ENCODE data around the gene PALM.
A peak's percentile ranks its signal among the peaks of the same experiment; 100 is the strongest.
"Not testable (repeated sequence)": the region's sequence is repeated elsewhere in the genome, so short reads cannot be mapped to it uniquely, and the experiment has no call there.

Gene PALM

DNA sequence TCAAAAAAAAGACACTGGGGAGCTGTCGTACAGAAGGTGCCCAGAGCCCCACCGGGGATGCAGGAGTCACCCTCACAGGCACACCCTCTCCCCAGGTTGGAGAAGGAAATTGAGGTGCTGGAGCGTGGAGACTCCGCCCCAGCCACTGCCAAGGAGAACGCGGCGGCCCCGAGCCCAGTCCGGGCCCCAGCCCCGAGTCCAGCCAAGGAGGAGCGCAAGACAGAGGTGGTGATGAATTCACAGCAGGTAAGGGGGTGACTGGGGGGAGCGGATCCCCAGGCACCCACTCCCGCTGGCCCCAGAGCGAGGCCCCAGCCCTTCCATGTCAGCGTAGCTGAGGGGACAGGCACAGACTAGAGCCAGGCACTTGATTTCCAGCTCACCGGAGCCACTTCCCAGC is 22.3 kb downstream of the PALM start:
- FAIRE-seq (no peak), DNase-seq (ENCODE audit: insufficient read length) (no peak)
- no peak for TF ChIP-seq POLR2A (IDR thresholded peaks at IDR 0.05; ENCODE audit: low read depth, low read length)
- no peak for TF ChIP-seq TAF1 (IDR thresholded peaks at IDR 0.05; ENCODE audit: borderline replicate concordance, low read depth, low read length)
- TF ChIP-seq POLR2AphosphoS5 (IDR thresholded peaks at IDR 0.05; ENCODE audit: low read depth, low read length) = no peak

DNA sequence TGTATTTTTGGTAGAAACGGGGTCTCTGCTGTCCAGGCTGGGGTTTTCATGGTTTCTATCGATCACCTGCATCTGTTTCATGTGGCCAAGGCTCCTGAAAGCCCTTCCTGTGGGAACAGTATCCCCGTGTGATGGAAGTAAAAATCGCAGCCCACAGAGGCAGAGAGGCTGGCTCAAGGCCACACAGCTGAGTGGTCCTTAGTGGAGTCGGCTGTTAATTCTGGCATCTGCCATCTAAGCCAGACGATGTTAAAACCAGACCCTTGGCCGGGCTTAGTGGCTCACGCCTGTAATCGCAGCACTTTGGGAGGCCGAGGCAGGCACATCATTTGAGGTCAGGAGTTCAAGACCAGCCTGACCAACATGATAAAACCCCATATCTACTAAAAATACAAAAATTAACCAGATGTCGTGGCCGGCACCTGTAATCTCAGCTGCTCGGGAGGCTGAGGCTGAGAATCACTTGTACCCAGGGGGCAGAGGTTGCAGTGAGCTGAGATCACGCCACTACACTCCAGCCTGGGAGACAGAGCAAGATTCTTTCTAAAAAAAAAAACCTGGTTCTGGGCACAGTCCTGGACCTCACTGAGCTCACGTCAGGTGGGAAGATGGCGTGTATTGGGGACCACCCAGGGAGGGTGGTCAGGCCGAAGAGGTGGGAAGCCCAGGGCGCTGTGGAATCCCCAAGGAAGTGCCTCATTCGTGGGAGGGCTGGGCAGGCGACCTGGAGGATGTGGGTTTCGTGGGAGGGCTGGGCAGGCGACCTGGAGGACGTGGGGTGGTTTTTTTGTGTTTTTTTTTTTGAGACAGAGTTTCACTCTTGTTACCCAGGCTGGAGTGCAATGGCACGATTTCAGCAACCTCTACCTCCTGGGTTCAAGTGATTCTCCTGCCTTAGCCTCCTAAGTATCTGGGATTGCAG is 23.7 kb downstream of the PALM start:
- no peak for TF ChIP-seq TAF1 (IDR thresholded peaks at IDR 0.05; ENCODE audit: borderline replicate concordance, low read depth, low read length)
- no peak for TF ChIP-seq POLR2AphosphoS5 (IDR thresholded peaks at IDR 0.05; ENCODE audit: low read depth, low read length)
- no peak for TF ChIP-seq POLR2A (IDR thresholded peaks at IDR 0.05; ENCODE audit: low read depth, low read length)
- FAIRE-seq = peak; percentile 24

DNA sequence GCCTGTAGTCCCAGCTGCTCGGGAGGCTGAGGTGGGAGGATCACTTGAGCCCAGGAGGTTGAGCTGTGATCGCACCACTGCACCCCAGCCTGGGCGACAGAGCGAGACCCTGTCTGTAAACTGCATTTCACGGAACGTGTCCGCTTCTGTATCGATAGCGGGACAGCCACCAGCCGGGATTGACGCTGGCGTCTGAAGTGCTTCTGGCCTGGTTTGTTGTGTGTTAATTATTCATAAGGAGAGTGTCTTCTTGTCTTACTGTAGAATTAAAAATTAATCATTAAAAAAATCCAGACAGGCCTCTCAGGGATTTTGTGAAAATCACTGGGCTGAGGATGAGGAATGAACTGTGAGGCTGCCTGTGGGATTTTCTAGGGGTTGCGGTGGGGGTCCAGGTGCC is 26.0 kb downstream of the PALM start:
- TF ChIP-seq POLR2A (IDR thresholded peaks at IDR 0.05; ENCODE audit: low read depth, low read length) (no peak), POLR2AphosphoS5 (IDR thresholded peaks at IDR 0.05; ENCODE audit: low read depth, low read length) (no peak), TAF1 (IDR thresholded peaks at IDR 0.05; ENCODE audit: borderline replicate concordance, low read depth, low read length) (no peak)
- DNase-seq (ENCODE audit: insufficient read length) (no peak), FAIRE-seq (no peak)

More for the DNA sequence above, 23.7 kb downstream of the PALM start:
- no peak for DNase-seq (ENCODE audit: insufficient read length)

DNA sequence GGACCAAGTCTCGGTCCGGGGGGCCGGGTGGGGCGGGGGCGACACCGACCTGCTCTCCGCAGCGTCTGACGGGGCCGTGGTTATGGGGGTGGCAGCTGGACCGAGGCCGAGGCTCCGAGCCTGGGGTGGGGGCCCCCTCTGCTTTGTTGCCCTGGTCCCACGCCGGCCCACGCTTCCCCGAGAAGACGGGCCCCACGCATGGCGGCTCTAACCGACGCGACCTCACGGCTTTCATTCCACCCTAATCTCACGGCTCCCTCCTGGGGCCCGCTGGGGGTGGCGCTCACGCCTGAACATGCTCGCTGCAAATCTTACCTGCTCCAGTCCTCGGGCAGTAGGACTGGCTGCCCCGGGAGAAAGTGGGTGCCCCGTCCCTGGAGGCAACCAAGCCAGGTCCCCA is 27.4 kb downstream of the PALM start:
- no peak for DNase-seq (ENCODE audit: insufficient read length)
- TF ChIP-seq TAF1 (IDR thresholded peaks at IDR 0.05; ENCODE audit: borderline replicate concordance, low read depth, low read length) (no peak), POLR2AphosphoS5 (IDR thresholded peaks at IDR 0.05; ENCODE audit: low read depth, low read length) (no peak), POLR2A (IDR thresholded peaks at IDR 0.05; ENCODE audit: low read depth, low read length) (no peak)
- no peak for FAIRE-seq

DNA sequence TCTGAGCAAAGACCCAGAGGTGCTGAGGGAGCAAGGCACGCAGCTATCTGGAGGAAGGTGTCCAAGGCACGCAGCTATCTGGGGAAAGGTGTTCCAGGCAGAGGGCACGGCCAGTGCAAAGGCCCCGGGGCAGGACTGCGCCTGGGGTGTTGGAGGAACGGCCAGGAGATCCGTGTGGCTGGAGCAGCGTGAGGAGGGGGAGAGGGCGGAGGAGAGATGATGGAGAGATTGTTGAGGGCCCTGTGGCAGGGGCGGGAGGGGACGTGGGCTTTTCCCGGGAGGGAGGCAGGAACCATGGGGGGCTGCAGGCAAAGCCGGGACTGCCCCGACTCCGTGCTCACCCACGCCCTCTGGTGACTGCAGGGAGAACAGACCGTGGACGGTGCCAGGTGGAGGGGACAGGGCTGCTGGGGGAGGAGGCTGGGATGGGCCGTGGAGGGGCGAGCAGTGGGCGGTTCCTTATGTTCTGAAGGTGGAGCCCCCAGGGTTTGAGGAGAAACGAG is 28.9 kb downstream of the PALM start:
- DNase-seq (ENCODE audit: insufficient read length) = peak; percentile 82
- TF ChIP-seq POLR2A (IDR thresholded peaks at IDR 0.05; ENCODE audit: low read depth, low read length) = no peak
- no peak for TF ChIP-seq POLR2AphosphoS5 (IDR thresholded peaks at IDR 0.05; ENCODE audit: low read depth, low read length)
- TF ChIP-seq TAF1 (IDR thresholded peaks at IDR 0.05; ENCODE audit: borderline replicate concordance, low read depth, low read length) = no peak
- no peak for FAIRE-seq

DNA sequence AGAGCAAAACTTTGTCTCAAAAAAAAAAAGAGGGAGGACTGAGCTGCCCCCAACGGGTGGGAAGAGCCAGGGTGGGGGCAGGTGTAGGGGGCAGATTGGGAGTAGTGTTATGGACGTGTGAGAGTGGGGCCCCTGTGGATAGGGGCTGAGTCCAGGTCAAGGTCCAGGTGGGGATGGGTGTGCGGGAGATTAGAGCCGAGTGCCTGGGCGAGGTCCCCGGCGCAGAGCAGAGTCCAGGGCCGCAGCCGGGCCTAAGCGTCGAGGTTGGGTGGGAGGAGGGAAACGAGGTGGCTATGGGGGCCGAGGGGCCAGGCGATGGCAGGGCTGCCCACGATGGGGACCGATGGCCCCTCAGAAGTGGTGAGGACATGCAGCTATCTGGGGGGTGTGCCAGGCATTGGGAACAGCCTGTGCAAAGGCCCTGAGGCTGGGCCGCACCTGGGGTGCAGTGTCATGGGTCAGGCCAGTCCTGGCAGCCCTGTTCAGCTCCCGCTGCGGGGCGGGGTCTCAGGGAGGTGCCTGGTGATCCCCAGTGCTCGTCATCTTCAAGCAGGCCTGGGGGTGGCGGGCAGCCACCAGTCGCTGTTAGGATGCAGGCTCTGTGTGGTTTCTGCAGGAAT is 29.9 kb downstream of the PALM start:
- no peak for TF ChIP-seq POLR2AphosphoS5 (IDR thresholded peaks at IDR 0.05; ENCODE audit: low read depth, low read length)
- no peak for TF ChIP-seq TAF1 (IDR thresholded peaks at IDR 0.05; ENCODE audit: borderline replicate concordance, low read depth, low read length)
- TF ChIP-seq POLR2A (IDR thresholded peaks at IDR 0.05; ENCODE audit: low read depth, low read length) = no peak
- FAIRE-seq = no peak
- no peak for DNase-seq (ENCODE audit: insufficient read length)

DNA sequence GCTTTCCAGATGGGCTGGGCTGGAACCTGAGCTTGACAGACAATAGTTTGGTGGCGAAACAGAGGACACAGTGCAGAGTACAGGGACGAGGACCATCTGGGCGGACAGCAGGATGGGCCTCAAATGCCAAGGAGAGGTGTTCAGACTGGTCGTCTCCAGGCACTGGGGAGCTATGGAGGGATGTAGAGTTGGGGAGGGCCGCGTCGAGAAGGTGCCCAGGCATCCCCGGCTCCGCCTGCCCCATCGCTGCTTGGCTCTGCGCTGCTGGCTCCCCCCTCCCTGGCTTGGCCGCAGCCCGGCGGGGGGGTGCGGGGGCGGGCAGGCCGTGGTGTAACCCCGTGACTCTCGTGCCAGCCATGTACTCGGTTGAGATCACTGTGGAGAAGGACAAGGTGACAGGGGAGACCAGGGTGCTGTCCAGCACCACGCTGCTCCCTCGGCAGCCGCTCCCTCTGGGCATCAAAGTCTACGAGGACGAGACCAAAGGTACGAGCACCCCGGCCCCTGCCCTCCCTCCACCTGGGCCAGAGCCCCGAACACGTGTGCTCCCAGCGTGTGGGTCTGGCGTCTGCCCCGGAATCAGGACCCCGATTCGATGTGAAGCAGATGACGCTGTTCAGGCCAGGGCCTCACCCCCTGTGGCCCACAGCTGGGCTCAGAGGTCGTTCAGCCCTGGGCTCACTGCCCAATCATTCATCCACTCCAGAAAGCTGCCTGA is 31.4 kb downstream of the PALM start:
- TF ChIP-seq TAF1 (IDR thresholded peaks at IDR 0.05; ENCODE audit: borderline replicate concordance, low read depth, low read length) = no peak
- TF ChIP-seq POLR2A (IDR thresholded peaks at IDR 0.05; ENCODE audit: low read depth, low read length) = no peak
- TF ChIP-seq POLR2AphosphoS5 (IDR thresholded peaks at IDR 0.05; ENCODE audit: low read depth, low read length) = no peak
- no peak for FAIRE-seq

DNA sequence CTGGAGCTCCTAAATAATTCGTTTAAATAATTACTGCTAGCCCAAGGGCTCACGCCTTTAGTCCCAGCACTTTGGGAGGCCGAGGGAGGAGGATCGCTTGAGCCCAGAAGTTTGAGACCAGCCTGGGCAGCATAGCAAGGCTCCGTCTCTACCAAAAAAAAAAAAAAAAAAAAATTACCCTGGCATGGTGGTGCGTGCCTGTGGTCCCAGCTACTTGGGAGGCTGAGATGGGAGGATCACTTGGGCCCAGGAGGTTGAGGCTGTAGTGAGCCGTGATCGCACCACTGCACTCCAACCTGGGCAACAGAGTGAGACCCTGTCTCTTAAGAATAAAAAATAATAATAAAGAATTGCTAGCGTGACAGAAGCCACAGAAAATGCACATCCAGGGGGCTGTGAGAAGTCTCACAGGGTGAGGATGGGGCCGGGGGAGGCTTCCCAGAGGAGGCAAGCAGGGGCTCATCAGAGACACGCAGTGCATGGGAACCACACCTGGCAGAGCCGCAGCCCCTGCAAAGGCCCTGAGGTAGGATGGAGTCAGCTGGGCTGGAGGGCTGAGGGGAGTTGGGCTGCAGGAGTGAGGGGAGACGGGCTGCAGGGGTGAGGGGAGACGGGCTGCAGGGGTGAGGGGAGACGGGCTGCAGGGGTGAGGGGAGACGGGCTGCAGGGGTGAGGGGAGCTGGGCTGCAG is 32.2 kb downstream of the PALM start:
- FAIRE-seq; DNase-seq (ENCODE audit: insufficient read length): not testable (repeated sequence)

More for the DNA sequence above, 31.4 kb downstream of the PALM start:
- no peak for DNase-seq (ENCODE audit: insufficient read length)

DNA sequence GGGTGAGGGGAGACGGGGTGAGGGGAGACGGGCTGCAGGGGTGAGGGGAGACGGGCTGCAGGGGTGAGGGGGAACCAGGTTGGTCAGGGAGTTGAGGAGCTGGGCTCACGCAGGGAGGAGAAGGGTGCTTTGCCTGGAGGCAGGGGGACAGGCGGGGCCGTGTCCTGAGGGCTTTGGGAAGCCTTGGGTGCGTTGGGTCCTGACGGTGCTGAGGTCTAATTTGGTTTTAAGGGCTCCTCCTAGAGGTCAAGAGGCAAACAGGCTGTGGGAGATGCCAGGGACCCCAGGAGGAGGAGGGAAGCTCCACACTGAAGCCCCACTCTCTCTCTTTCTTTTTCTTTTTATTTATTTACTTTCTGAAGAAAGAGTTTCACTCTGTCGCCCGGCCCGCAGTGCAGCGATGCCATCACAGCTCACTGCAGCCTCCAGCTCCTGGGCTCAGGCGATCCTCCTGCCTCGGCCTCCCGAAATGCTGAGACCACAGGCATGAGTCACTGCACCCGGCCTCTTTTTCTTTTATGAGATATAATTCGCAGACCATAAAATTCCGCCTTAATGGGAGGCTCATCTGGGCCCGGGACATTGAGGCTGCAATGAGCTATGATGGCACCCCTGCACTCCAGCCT is 32.9 kb downstream of the PALM start:
- DNase-seq (ENCODE audit: insufficient read length) (no peak), FAIRE-seq (no peak)
- no peak for TF ChIP-seq POLR2A (IDR thresholded peaks at IDR 0.05; ENCODE audit: low read depth, low read length)
- no peak for TF ChIP-seq POLR2AphosphoS5 (IDR thresholded peaks at IDR 0.05; ENCODE audit: low read depth, low read length)
- TF ChIP-seq TAF1 (IDR thresholded peaks at IDR 0.05; ENCODE audit: borderline replicate concordance, low read depth, low read length) = no peak

DNA sequence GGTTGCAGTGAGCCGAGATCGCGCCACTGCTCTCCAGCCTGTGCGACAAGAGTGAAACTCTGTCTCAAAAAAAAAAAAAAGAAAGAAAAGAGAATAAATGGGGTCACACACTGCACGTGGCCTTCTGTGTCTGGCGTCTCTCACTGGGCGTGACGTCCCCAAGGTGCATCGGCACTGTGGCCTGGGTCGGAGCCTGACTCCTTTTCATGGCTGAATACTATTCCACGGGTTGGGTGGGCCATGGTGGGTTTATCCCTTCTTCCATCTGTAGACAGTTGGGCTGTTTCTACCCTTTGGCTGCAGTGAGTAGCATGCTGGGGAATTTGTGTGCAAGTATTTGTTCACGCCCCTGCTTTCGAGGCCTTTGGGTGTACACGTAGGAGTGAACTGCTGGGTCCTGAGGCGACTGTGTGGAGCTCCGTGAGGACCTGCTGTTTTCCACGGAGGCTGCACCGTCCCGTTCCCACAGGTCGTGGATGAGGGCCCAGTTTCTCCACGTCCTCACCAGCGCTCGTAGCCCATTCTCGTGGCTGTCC is 33.9 kb downstream of the PALM start:
- FAIRE-seq (no peak), DNase-seq (ENCODE audit: insufficient read length) (no peak)
- TF ChIP-seq POLR2A (IDR thresholded peaks at IDR 0.05; ENCODE audit: low read depth, low read length) = no peak
- TF ChIP-seq TAF1 (IDR thresholded peaks at IDR 0.05; ENCODE audit: borderline replicate concordance, low read depth, low read length) = no peak
- TF ChIP-seq POLR2AphosphoS5 (IDR thresholded peaks at IDR 0.05; ENCODE audit: low read depth, low read length) = no peak

Data from GM12892 (cell line).